GM12878 (cell line): ENCODE results near the gene MAGEA9. TPM values are rescaled to one million over a fixed set of nuclear protein-coding genes. Genes with fewer than 3 reads are reported as not detected.

Experiments used
- ASH2L ChIP-seq: fragments of 300-600, 200-600 bp; sonication (generic); IDR thresholded peaks from 2 replicates; pipeline ENCODE4 v1.6.1; 2017; ENCODE audit warnings: low read depth, mild to moderate bottlenecking, borderline replicate concordance
- ATF2 ChIP-seq: IDR thresholded peaks from 2 replicates; pipeline ENCODE4 v1.6.1; 2012; ENCODE audit warnings: low read length, inconsistent platforms
- CBX5 ChIP-seq: sonication (generic); IDR thresholded peaks from 2 replicates; pipeline ENCODE4 v1.6.1; 2016; ENCODE audit warnings: low read depth, moderate library complexity, mild to moderate bottlenecking, inconsistent platforms
- CEBPB ChIP-seq, 2 experiments: fragments of 150-350 bp in 1 of 2; IDR thresholded peaks; 2 replicates each; pipeline ENCODE4 v1.6.1; 2012 to 2014; ENCODE audit warnings: low read depth in 2 of 2, low read length in 2 of 2, borderline replicate concordance in 1 of 2, inconsistent platforms in 1 of 2
- CUX1 ChIP-seq: IDR thresholded peaks from 2 replicates; pipeline ENCODE4 v1.6.1; 2012; ENCODE audit warnings: improper control_type of control experiment, low read depth, low read length; ENCODE audit not compliant: insufficient replicate concordance
- EGR1 ChIP-seq, 2 experiments: IDR thresholded peaks; 1 replicate in 1 of 2; 2 replicates in 1 of 2; pipeline ENCODE4 v1.6.1; 2011 to 2012; ENCODE audit warnings: low read depth in 2 of 2, low read length in 2 of 2, borderline replicate concordance in 1 of 2, mild to moderate bottlenecking in 1 of 2, moderate library complexity in 1 of 2
- FOXM1 ChIP-seq: IDR thresholded peaks from 2 replicates; pipeline ENCODE4 v1.6.1; 2012; ENCODE audit warnings: low read depth, mild to moderate bottlenecking, inconsistent platforms, low read length, moderate library complexity
- IRF5 ChIP-seq: fragments of 450-650 bp; IDR thresholded peaks from 2 replicates; pipeline ENCODE4 v1.6.1; 2017; ENCODE audit warnings: borderline replicate concordance
- LARP7 ChIP-seq: fragments of 450-650 bp; IDR thresholded peaks from 2 replicates; pipeline ENCODE4 v1.6.1; 2017; ENCODE audit warnings: mild to moderate bottlenecking
- RELA ChIP-seq: fragments of 450-650 bp; IDR thresholded peaks from 2 replicates; pipeline ENCODE4 v1.8.0; 2014; ENCODE audit warnings: borderline replicate concordance; ENCODE audit not compliant: partially characterized antibody
- ZNF207 ChIP-seq: fragments of 450-650 bp; IDR thresholded peaks from 2 replicates; pipeline ENCODE4 v1.6.1; 2014; ENCODE audit warnings: antibody characterized with exemption, mild to moderate bottlenecking, borderline replicate concordance
- polyA plus RNA-seq, 11 experiments: library from polyadenylated mRNA; depleted of rRNA in 4 of 11; unstranded in 6 of 11; stranded (reverse) in 5 of 11; fragments of >200 nt; fragmentation: Nextera tagmentation in 4 of 11; fragmentation: Illumina TruSeq in 1 of 11; extraction: Ambion mirVana in 4 of 11; extraction: Trizol in 1 of 11; gene quantifications; 1 replicate in 1 of 11; 2 replicates in 10 of 11; pipeline versions ENCODE4 v1.2.1 to v1.2.3, GENCODE V29; 2011 to 2016; ENCODE audit warnings: inconsistent platforms in 2 of 11, missing spikeins in 2 of 11, low read depth in 1 of 11
- total RNA-seq, 4 experiments: library from RNA; depleted of rRNA in 3 of 4; stranded (reverse); fragments of >200 nt in 3 of 4; fragmentation: Illumina TruSeq in 1 of 4; extraction: Trizol in 1 of 4; gene quantifications; 2 replicates each; pipeline versions ENCODE4 v1.2.1 to v1.2.3, GENCODE V29; 2013 to 2021

The MAGEA9 gene
- total and polyA plus RNA-seq, 10 of the 15 experiments (the other 5 are each of a cell fraction or from before 2014, with no cell fraction given), result not detected

DNA sequence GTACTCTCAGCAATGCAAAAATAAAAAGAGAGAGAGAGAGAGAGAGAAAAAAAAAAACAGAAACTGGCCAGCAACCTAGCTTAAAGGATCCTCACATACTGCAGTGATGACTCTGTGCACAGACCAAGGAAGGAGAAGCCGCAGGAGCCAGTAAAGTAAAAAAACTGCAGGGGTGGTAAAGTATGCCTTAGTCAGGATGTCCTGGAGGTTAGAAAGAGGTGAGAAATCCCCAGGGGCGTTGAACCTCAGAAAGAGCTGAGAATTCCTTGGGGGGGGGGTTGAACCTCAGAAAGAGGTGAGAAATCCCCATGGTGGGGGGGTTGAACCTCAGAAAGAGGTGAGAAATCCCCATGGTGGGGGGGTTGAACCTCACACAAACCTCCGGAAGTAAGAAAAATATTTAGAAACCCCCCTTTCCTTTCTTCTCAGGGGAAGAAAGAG, 48.0 kb downstream of the MAGEA9 start (continued):
- no peak for TF ChIP-seq LARP7
- TF ChIP-seq CUX1, result no peak
- TF ChIP-seq FOXM1, result peak; percentile 67
- TF ChIP-seq EGR1 (IDR thresholded peaks at IDR 0.05; ENCODE audit: borderline replicate concordance in 1 of 2, low read depth in 2 of 2, low read length in 2 of 2), result no peak
- peak; percentile 41; the same call in 1 of the 2 replicates for TF ChIP-seq ATF2
- no peak for TF ChIP-seq IRF5
- no peak for TF ChIP-seq CBX5
- peak; percentile 70 for TF ChIP-seq RELA
- no peak for TF ChIP-seq ZNF207
- no peak for TF ChIP-seq CEBPB (IDR thresholded peaks at IDR 0.05; ENCODE audit: borderline replicate concordance in 1 of 2, low read depth in 2 of 2, low read length in 2 of 2)
- TF ChIP-seq ASH2L, result no peak
- TF ChIP-seq, all 136 proteins: peak for 19
